Stomach smooth muscle (tissue), 2 donors: Measurements from ENCODE around the gene KCNJ9.

Experiments
- H3K27ac ChIP-seq: one replicate; pipeline ENCODE4 v1.7.0; 2013; ENCODE audit warnings: mild to moderate bottlenecking, low read length, inconsistent platforms
- H3K27me3 ChIP-seq, 2 donors: one replicate each; pipeline ENCODE4 v1.7.0; 2013; ENCODE audit warnings: low read length in 2 of 2; ENCODE audit not compliant: insufficient read depth in 2 of 2, control insufficient read depth in 1 of 2
- H3K36me3 ChIP-seq, 2 donors: one replicate each; pipeline ENCODE4 v1.7.0; 2013; ENCODE audit warnings: low read length in 2 of 2; ENCODE audit not compliant: control insufficient read depth in 2 of 2, insufficient read depth in 2 of 2
- H3K4me1 ChIP-seq: one replicate; pipeline ENCODE4 v1.7.0; 2013; ENCODE audit warnings: low read length; ENCODE audit not compliant: control insufficient read depth, insufficient read depth
- H3K4me3 ChIP-seq, 2 donors: one replicate each; pipeline ENCODE4 v1.7.0; 2013; ENCODE audit warnings: low read length in 2 of 2
- H3K9ac ChIP-seq, 2 donors: one replicate each; pipeline ENCODE4 v1.7.0; 2013; ENCODE audit warnings: low read length in 2 of 2, mild to moderate bottlenecking in 1 of 2
- H3K9me3 ChIP-seq, 2 donors: one replicate each; pipeline ENCODE4 v1.7.0; 2013; ENCODE audit warnings: low read length in 2 of 2; ENCODE audit not compliant: control insufficient read depth in 2 of 2
- donor health status: healthy.
- donor health status: Pancreatic carcinoma.

KCNJ9 gene

GRCh38 chr1:160087118-160087662 lies 5.9 kb downstream of the KCNJ9 start:
- Histone ChIP-seq H3K9ac (no peak overlapping the region), H3K36me3 (peaks cover 11 to 22% of the 10 kb centered on the region in 2 donors), H3K9me3 (no peaks in the 10 kb centered on the region), H3K4me1 (peaks cover 18% of the 10 kb centered on the region), H3K27me3 (peaks cover 12 to 15% of the 10 kb centered on the region in 2 donors), H3K27ac (no peak overlapping the region), H3K4me3 (no peak overlapping the region)

DNA sequence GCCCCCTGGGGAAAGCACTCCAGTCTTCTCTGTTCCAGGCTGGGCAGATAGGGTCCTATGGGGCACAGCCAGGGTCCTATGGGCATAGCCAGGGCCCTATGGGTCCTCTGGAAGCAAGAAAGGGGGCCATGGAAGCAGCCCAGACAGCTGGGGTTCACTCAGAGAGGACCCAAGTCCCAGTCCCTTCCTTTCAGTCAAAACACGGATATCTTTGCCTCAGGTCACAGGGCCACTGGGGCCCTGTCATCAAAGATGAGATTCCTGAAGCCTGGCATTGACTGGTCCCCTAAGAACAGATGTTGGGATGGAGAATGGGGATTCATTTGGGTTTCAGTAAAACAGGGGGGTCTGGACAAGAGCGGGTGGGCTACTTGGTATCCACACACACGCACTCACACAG lies 8.5 kb downstream of the KCNJ9 start:
- no peaks in the 10 kb centered on the region for H3K9me3 ChIP-seq
- H3K27me3 ChIP-seq: no peaks in the 10 kb centered on the region
- no peak overlapping the region for H3K9ac ChIP-seq
- H3K36me3 ChIP-seq: peaks cover 22 to 40% of the 10 kb centered on the region in 2 donors
- no peak overlapping the region for H3K27ac ChIP-seq
- peaks cover 11% of the 10 kb centered on the region for H3K4me1 ChIP-seq
- no peak overlapping the region for H3K4me3 ChIP-seq

DNA sequence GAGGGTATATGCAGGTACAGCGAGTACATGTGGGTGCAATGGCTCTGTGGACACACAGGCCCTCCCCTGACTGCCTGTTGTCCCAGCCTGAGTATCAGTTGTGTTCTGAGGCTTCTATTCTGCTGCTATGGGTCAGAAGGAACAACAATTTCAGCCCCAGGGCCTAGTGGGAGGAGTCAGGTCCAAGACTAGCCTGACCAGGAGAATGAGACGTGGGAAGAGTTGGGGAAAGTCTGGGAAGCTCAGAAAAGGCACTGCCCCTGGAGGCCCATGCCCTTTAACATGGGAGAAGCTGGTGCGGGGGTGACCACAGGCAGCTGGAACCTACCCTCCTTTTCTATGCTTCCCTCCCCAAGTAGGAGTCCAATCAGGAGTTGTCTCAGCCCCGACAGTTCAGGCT lies 9.4 kb downstream of the KCNJ9 start:
- Histone ChIP-seq H3K9me3 (no peaks in the 10 kb centered on the region), H3K27ac (no peak overlapping the region), H3K9ac (no peak overlapping the region), H3K4me3 (no peak overlapping the region), H3K36me3 (peaks cover 24 to 44% of the 10 kb centered on the region in 2 donors), H3K27me3 (no peaks in the 10 kb centered on the region), H3K4me1 (peaks cover 11% of the 10 kb centered on the region)

DNA sequence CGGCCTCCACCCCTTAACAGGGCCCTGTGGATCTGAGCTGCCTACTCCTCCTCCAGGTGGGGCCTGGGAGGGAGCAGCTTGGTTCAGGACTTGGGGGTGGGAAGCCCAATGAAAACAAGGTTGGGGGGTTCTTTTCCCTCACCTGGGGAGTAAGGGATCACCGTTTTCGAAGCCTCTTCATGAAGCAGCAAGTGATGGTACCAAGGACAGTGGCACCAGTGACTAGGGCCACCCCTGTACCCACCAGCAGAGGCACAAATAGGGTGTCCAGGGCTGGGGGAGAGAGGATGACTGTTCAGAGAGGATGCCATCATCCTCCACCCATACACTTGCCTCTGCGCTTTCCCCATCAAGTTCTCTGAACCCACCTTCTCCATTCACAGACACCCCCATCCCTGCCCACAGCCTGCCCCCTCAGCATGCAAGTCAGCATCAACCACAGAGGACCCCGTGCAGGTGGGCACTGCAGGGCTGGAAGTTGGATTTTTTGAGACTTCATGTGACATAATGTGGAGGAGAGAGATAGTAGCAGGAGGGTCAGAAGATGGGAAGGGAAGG lies 10.4 kb downstream of the KCNJ9 start:
- no peak overlapping the region for H3K9ac ChIP-seq
- H3K4me3 ChIP-seq: no peak overlapping the region
- no peaks in the 10 kb centered on the region for H3K27me3 ChIP-seq
- peaks cover 24 to 44% of the 10 kb centered on the region in 2 donors for H3K36me3 ChIP-seq
- H3K4me1 ChIP-seq: peaks cover 15% of the 10 kb centered on the region
- H3K27ac ChIP-seq: no peak overlapping the region
- no peaks in the 10 kb centered on the region for H3K9me3 ChIP-seq

- no peaks in the 10 kb centered on the region for H3K27me3 ChIP-seq
- peaks cover 24 to 44% of the 10 kb centered on the region in 2 donors for H3K36me3 ChIP-seq
- no peak overlapping the region for H3K4me3 ChIP-seq
- H3K9ac ChIP-seq: no peak overlapping the region
- no peak overlapping the region for H3K27ac ChIP-seq
- H3K9me3 ChIP-seq: no peaks in the 10 kb centered on the region
- peaks cover 23% of the 10 kb centered on the region for H3K4me1 ChIP-seq
Measured at GRCh38 chr1:160092366-160093068, 11.2 kb downstream of the KCNJ9 start.

GRCh38 chr1:160093069-160093395 lies 11.7 kb downstream of the KCNJ9 start:
- peaks cover 28% of the 10 kb centered on the region for H3K4me1 ChIP-seq

DNA sequence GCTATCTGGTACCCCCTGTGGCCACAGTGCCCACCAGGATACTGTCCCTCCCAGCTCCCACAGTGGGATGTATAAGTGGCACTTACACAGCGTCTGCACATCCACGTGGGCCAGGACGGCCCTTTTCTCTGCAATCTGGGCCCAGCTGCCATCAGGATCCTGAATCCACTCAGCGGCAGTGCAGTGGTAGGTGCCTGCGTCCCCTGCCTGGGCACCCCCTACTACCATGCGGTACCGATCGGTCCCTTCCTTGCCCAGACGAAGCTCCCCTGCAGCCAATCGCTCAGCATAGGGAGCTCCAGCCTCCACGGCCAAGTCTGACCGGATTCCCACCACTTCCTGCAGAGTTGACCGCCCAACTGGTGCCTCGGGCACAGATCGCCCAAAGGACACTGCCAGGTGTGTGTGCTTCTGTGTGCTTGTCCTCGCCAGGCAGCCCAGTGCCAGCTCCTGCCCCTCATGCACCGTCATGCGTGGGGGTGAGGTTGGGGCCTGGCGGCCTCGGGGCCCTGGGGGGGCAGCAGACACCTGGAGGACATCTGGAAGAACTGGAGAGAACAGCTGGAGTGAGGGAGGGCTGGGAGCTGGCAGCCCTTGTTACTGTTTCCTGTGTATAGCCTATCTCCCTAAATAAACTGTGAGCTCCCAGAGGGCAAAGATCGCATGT lies 12.4 kb downstream of the KCNJ9 start:
- peaks cover 28% of the 10 kb centered on the region for H3K4me1 ChIP-seq
- no peaks in the 10 kb centered on the region for H3K9me3 ChIP-seq
- H3K9ac ChIP-seq: no peak overlapping the region
- H3K36me3 ChIP-seq: peaks cover 24 to 44% of the 10 kb centered on the region in 2 donors
- no peaks in the 10 kb centered on the region for H3K27me3 ChIP-seq
- no peak overlapping the region for H3K27ac ChIP-seq
- no peak overlapping the region for H3K4me3 ChIP-seq

More at GRCh38 chr1:160093069-160093395, 11.7 kb downstream of the KCNJ9 start:
- Histone ChIP-seq H3K27ac (no peak overlapping the region), H3K9me3 (no peaks in the 10 kb centered on the region), H3K4me3 (no peak overlapping the region), H3K27me3 (no peaks in the 10 kb centered on the region), H3K9ac (peak overlapping the region in 1 of 2 donors; percentile 21), H3K36me3 (peaks cover 24 to 44% of the 10 kb centered on the region in 2 donors)

DNA sequence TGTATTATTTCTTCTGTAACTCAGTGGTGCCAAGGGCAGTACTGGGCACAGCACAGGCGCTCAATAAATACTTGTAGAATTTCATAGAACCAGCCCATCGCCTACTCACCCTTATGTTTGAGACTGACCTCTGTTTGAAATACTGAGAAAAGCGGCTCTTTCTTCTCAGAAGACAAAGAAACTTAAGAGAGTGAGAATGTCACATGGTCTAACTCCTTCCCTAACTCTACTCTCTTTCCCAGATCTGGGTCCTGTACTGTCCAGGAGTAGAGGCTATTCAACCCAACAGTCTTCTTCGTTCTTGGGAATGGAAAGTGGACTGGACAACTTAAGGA lies 12.9 kb downstream of the KCNJ9 start:
- peaks cover 32% of the 10 kb centered on the region for H3K4me1 ChIP-seq
- peaks cover 24 to 44% of the 10 kb centered on the region in 2 donors for H3K36me3 ChIP-seq
- no peaks in the 10 kb centered on the region for H3K27me3 ChIP-seq
- H3K4me3 ChIP-seq: no peak overlapping the region
- no peak overlapping the region for H3K27ac ChIP-seq
- H3K9me3 ChIP-seq: no peaks in the 10 kb centered on the region
- no peak overlapping the region for H3K9ac ChIP-seq

- H3K4me1 ChIP-seq: peaks cover 33% of the 10 kb centered on the region
- no peak overlapping the region for H3K27ac ChIP-seq
- peaks cover 24 to 42% of the 10 kb centered on the region in 2 donors for H3K36me3 ChIP-seq
- H3K4me3 ChIP-seq: no peak overlapping the region
- no peaks in the 10 kb centered on the region for H3K27me3 ChIP-seq
- H3K9me3 ChIP-seq: no peaks in the 10 kb centered on the region
- H3K9ac ChIP-seq: no peak overlapping the region
Measured at GRCh38 chr1:160094806-160095205, 13.5 kb downstream of the KCNJ9 start.

DNA sequence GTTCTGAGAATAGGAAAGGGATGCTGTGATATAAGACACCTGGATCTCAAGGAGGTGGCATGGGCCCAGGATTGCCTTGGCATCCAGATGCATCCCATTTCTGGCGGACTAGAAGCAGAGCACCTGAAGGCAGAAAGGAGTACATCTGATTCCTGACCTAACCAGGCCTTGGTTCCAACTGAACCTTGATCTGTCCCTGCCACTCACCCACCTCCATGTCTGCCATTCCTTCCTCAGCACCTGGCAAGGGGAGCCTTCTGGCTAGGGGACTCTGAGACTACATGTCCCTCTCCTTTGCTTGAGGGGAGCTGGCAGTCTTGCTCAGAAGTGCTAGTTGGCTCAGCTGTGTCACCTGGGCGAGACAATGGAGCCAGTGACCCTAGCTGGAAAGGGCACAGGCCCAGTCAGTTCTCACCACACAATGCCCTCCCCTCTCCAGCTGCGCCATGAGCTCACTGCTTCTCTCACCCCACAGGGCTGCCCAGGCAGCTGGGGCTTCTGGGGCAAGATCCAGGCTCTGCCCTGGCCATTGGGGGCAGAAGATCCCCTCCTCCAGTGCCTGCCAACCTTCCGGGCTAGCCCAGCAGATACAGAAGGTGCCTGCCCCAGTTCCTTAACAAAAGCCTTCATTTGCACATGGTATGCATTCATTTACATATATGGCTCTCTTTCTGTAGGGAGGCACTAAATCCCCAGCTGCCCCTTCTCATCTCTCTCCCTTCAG lies 14.2 kb downstream of the KCNJ9 start:
- peaks cover 33% of the 10 kb centered on the region for H3K4me1 ChIP-seq
- no peaks in the 10 kb centered on the region for H3K9me3 ChIP-seq
- peak overlapping the region in 1 of 2 donors; percentile 29 for H3K9ac ChIP-seq
- no peak overlapping the region for H3K4me3 ChIP-seq
- H3K27me3 ChIP-seq: no peaks in the 10 kb centered on the region
- H3K36me3 ChIP-seq: peaks cover 20 to 35% of the 10 kb centered on the region in 2 donors
- no peak overlapping the region for H3K27ac ChIP-seq
